Measurements from ENCODE around the gene ARHGAP18. TPM values are rescaled to one million over a fixed set of nuclear protein-coding genes. Genes with fewer than 3 reads are reported as not detected.

Gene ARHGAP18
- total RNA-seq, 2 donors from 2014 or later = 12.1 to 12.4 TPM

DNA sequence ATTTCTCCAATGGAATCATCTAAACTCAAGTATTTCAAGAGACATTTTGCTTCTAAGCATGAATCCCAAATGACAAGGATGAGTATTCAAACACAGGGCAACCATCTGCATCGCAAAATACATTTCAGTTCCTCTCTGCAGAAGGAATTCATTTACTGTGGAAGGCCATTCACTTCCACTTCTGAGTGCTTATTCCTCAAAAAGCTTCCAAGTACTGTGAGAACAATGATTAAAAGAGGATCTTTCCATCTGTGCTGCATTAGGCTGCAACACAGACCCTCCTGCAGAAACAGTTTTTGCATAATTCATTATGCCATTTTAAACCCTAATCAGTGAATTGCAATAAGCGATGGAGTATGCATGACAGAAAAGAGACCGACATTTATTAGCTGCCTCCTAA, 52.5 kb downstream of the ARHGAP18 start:
- intact Hi-C loops (cut with DNase I) = no loop called here
- no peak for ATAC-seq
- no peak for DNase-seq

DNA sequence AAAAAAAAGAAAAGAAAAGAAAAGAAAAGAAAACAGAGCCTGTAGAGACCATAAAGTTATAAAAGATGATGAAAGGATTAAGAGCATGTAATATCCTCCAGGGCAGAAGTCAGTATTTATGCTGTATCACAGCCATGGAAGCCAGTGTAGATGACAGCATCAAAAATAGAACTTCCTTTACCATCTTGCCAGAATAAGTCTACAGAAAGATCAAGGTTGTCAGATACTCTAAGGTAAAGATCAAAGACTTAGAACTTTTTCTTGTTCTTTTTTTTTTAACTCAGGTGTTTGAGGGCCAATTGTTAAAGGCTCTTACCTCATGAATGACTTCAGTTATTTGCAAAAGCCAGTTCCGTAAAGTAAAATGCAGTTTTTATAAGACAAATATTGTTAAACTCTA, 54.6 kb downstream of the ARHGAP18 start:
- ATAC-seq = no peak

DNA sequence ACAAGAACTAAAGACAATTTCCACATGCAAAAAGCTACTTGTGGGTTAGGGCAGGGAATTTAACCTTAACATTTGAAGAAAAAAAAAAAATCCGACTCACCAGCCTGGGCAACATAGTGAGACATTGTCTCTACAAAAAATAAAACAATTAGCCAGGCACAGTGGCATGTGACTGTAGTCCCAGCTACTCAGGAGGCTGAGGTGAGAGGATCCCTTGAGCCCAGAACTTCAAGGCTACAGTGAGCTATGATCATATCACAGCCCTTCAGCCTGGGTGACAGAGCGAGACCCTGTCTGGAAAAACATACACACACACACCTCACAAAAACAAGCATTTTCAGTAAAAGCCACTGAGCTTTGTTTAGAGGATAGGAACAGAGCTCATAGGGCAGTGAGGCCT, 56.2 kb downstream of the ARHGAP18 start:
- no peak for ATAC-seq
- intact Hi-C loops (cut with DNase I) = no loop called here

More for the DNA sequence above, 54.6 kb downstream of the ARHGAP18 start:
- no peak for DNase-seq
- intact Hi-C loops (cut with DNase I) = no loop called here

DNA sequence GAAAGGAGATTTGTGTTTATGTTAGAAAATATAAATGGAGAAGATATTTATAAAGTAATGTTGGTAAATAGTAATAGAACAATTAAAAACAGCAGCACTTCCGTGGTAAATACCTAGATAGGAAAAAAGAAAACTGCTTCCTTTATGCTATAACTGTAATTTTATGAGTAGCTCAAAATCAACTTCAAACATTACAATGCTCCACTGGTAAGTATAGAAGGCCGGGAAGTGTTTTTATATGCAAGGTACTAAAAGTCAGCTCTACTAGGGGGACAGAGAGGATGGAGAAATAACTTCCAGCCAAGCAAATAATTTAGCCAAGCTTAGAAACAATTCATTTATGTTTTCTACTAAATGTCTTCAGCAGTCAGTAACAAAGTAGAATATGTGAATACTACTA, 56.7 kb downstream of the ARHGAP18 start:
- no peak for ATAC-seq
- DNase-seq = no peak
- intact Hi-C loops (cut with DNase I) = no loop called here

More for the DNA sequence above, 56.2 kb downstream of the ARHGAP18 start:
- DNase-seq = no peak

DNA sequence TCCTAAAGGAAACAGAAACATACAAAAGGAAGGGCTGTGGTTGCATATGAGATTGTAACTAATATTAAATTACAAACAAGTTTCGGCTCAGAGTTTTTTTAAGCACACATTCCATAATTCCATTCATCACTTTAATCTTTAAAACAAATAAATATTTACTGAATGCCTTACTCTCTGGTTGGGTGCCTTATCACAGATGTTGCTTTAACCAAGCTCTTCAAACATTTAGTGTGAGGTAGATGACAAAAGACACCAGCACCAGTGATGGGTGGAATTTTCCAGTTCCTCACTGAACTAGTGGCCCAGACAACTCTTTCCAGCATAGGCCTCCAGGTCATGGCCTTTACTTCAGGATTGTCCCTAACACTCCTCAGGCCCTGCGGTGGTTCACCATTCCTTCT, 58.7 kb downstream of the ARHGAP18 start:
- DNase-seq = no peak
- intact Hi-C loops (cut with DNase I) = no loop called here
- no peak for ATAC-seq

DNA sequence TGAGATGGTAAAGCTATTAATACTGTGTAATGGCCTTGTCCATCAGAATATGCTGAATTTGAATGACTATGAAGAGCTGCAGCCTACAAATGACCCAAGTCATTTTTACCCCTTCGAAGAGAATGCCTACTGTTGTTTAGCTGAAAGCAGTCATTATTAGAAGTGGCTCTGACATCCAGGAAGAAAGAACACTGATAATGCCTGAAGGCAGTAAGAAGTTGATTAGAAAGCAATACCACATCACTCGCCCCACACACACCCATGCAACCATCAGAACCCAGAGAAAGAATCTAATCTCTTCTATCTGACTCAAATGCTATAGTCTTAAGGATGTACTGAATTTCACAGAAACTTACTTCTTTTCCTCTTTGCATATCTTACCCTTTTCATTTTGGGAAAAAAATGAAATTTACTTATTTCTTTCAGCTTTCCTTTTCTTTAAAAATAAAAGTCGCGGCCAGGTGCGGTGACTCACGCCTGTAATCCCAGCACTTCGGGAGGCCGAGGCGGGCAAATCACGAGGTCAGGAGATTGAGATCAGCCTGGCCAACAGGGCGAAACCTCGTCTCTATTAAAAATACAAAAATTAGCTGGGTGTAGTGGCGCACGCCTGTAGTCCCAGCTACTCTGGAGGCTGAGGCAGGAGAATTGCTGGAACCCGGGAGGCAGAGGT, 61.0 kb downstream of the ARHGAP18 start:
- DNase-seq (no peak), ATAC-seq (no peak)
- intact Hi-C loops (cut with DNase I) = no loop called here

DNA sequence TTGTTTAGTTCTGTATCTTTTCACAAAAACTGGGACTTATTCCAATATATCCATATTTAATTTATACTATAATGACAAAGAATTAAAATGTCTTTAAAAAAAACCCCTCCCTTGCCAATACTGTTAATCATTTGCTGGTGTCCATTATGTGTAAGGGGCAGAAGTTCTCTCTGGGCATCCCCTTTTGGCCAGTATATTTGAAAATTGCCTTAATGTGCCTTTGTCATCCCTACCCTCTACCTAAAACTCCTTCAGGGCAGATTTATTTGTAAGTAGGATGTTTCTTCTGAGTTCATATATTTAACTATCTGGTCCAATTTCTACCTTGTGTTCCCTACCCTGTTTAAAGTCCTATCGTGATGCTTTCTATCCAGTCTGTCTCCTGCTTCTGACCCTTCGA, 62.9 kb downstream of the ARHGAP18 start:
- DNase-seq (no peak), ATAC-seq (no peak)
- intact Hi-C loops (cut with DNase I) = no loop called here

DNA sequence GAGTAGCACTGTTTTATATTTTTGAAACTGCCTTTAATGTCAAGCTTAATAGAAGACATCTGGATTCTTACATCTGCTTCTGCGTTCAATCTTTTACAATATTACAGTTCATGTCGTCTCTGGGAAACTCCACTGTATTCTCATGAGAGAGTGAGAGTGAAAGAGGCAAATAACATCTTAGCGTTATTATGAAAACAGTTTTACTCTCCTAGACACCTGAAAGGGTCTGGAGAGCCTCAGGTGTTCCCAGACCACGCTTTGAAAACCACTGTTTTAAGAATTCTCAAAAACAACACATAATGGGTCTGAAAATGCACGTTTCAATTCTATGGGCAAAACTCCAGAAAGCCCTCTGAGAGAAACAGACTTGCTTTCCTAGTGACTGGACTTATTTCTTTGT, 63.3 kb downstream of the ARHGAP18 start:
- no peak for ATAC-seq
- intact Hi-C loops (cut with DNase I) = no loop called here

DNA sequence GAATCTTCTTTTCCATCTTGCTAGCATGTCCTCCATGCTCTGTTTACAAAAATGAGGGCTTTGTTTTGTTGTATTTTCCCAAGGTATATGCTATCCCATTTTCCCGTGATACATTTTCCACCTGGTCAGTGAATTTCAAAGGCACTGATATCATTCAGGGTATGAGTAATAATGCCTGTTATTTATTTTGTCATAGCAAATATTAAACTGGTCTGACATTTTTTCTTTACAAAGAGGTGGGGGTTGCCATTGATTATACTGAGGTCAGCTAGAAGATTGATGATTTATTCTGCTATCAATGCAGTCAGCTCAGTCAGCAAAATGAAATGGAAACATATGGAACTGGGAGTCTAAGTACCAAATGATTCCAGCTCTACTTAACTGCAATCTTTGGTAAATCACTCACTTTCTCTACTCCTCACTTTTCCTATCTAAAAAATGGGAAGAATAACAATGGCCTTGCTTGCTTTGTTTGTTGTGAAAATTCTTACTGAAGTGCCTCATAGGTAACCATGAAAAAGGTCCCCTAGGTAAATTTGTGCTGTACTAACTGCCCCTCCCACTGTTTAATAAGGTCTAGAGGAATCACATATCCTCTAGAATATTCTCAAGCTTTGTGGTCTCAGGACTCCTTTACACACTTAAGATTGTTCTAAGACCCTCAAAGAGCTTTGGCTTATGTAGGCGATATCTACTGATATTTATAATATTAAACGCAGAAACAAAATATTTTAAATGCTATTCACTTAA, 64.0 kb downstream of the ARHGAP18 start:
- DNase-seq (no peak), ATAC-seq (no peak)
- intact Hi-C loops (cut with DNase I) = no loop called here

More for the DNA sequence above, 63.3 kb downstream of the ARHGAP18 start:
- DNase-seq = no peak

DNA sequence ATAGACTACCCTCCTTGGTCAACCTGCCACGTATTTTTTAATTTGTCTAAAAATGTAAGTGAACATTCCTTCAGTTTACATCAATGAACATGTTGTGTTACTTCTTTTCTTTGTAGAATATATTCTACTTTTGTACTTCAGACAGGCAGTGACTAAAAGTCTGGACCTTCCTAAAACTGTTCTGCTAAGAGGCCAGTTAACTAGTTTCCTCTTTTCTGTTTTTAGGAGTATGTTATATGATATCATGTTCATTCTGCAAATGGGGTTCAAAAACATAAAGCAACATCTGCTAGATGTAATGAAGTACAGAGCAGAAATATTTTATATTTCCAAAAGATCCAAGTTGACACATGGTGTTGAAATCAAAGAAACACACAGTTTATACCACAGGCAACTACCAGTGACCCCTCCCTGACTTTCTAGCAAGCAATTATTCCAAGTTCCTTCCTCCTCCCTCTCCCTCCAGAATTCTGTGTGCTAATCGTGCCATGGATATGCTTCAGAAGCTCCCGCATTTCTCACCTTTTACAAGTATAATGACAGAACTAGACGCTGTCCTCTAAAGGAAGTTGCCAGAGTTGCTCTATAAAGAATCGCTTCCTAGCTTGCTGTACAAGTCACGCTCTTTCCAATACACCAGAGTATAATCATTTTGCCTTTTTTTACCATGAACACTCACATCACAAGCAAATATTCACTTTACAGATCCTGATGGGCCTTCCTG, 64.7 kb downstream of the ARHGAP18 start:
- intact Hi-C loops (cut with DNase I) = no loop called here
- peak; percentile 9 to 41 for ATAC-seq
- no peak for DNase-seq

DNA sequence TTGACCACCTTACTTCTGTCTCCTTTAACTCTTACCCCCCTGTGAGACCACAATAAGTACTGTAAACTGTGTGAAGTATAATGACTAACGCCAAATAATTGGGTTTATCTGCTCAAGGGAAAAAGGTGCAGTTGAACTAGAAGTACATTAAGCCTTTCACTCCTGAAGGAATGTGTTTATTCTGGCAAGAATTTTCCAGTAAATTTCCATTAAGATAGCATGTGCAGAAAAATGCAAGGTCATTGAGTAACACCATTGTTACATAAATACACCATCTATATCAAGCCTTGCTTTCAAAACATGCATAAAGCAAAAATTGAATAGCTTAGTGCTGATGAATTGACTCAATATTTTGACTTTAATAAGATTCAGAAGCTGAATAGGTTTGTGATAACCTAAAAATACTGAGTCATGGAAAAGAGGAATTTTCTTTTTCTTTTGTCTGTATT, 65.4 kb downstream of the ARHGAP18 start:
- intact Hi-C loops (cut with DNase I) = no loop called here
- peak in 1 of 2 donors; percentile 39 for ATAC-seq
- DNase-seq = no peak

DNA sequence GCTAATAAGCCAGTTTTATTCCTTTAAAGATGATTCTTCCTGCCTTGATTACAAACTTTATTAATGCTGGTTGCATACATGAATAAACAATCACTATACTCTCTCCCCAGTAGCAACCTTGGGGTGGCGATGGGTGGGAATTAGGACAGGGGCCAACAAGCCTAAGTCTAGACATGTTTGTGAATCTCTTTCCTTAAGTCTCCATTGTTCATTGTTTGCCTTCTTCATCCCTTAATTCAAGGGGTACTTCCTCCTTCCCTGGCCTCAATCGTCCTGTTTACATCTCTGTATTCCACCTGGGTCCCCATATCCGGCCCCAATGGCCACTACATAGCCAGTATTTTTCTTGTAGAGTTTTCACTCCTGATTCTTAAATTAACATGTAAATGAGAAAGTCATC, 66.0 kb downstream of the ARHGAP18 start:
- intact Hi-C loops (cut with DNase I) = no loop called here
- no peak for DNase-seq
- no peak for ATAC-seq

DNA sequence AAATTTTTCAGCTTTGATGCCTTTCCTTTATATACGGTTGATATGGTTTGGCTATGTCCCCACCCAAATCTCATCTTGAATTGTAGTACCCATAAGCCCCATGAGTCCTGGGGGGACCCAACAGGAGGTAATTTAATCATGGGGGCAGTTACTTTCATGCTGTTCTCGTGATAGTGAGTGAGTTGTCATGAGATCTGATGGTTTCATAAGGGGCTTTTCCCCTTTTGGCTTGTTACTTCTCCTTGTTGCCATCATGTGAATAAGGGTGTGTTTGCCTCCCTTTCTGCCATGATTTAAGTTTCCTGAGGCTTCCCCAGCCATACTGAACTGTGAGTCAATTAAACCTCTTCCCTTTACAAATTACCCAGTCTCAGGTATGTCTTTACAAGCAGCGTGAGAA, 66.8 kb downstream of the ARHGAP18 start:
- DNase-seq = no peak
- intact Hi-C loops (cut with DNase I) = no loop called here
- ATAC-seq = no peak

DNA sequence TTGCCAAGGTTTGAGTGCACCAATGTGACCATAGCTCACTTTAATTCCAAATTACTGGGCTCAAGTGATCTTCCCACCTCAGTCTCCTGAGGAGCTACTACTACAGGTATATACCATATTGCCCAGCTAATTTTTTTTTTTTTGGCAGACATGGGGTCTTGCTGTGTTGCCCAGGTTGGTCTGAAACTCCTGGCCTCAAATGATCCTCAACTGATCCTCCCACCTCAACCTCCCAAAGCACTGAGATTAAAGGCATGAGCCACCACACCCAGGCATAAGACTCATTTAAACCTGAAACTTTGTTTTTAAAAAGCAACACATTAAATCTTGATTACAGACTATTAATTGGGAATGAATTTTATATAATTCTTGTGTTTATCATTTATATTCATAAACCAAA, 67.7 kb downstream of the ARHGAP18 start:
- intact Hi-C loops (cut with DNase I) = no loop called here
- DNase-seq = no peak
- no peak for ATAC-seq

DNA sequence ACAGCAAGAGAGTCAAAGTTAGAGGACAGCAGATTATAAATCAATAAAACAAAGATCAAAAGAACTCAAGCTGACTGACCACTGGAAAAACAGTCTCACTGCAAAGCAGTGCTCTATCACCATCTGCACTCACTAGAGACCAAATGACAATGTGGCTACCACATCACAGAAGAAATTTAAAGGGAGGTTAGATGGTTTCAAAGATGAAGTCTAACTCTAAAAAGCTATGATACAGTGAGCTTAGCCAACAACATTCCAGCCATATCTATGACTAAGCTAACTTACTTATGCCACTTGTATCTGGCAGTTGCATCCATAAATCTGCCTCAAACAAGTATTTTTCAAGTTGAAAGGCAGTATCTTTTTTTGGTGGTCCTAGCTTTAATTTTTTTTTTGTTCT, 68.6 kb downstream of the ARHGAP18 start:
- intact Hi-C loops (cut with DNase I) = no loop called here
- ATAC-seq = peak in 1 of 2 donors; percentile 55

DNA sequence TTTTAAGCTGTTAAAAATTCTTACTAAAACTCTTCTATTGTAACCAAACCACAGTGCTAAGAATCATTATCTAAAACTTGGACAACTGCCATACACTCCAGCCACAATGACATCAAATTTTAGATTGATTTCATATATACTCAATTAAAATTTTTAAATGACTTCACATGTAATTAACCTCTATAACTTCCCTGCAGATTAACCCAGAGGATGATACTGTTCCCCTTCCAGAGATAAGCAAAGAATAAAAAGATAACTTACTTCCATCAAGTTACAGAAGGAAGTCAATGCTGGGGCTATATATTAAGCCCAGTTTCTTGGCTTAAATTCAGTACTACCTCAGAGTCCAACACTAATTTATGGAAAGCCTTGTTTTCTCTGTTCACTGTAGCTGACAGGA, 71.3 kb downstream of the ARHGAP18 start:
- DNase-seq (no peak), ATAC-seq (no peak)
- intact Hi-C loops (cut with DNase I) = no loop called here

More for the DNA sequence above, 68.6 kb downstream of the ARHGAP18 start:
- DNase-seq = no peak

DNA sequence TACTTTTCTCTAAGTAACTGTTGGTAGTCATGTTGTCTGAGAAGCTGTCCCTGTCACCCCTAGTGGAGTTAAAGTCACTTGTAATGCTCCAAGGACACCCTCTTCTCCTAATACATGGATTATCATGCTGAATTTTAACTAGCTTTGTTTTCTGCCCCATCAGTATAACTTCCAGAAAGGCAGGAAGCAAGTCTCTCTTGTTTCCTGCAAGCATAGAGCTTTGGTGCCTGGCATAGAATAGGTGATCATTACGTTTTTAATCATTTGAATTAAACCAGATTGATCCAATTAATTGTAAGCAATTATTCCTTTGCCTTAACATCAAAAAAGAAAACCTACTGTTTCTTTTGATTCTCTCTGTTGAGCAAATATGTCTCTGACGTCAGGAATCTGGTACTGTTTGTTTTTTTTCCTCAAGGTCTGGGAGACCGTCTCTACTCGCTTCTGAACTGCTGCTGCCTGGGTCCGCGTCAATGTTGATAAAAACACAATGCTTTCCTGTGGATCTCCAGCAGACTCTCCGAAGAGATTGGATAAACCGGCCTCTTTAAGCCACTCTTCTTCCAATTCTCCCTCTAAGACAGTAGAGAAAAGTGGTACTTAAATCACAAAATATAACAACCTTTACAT, 71.8 kb downstream of the ARHGAP18 start:
- intact Hi-C loops (cut with DNase I) = no loop called here
- ATAC-seq (peak; percentile 55 to 63), DNase-seq (no peak)

DNA sequence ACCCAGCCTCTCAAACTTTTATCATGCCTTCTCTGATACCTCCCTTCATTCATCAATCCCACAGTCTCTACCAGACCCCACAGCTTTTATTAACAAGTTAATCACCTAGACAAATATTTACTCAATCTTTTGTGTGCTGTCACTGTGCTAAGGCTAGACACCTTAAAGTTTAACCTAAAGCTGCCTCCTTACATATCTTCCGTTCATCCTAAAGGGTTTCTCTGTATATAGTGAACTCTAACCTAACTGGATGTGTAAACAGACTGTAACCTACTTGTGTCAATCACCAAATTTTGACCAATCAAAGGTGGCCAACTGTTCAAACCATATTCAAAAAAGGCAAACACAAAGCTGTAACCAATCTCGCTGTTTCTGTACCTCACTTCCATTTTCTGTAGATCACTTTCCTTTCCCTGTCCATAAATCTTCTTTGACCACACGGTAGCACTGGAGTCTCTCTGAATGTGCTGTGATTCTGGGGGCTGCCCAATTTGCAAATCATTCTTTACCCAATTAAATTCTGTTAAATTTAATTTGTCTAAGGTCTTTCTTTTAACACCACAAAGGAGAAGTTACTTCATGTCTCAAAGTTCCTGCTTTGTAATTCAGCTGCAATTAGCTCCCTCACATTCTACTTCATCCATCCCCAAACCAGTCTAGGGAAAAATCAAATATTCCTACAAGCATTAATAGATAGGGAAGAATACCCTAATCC, 72.5 kb downstream of the ARHGAP18 start:
- ATAC-seq (no peak), DNase-seq (no peak)
- intact Hi-C loops (cut with DNase I) = no loop called here
